Erythroblast (primary cell): Measurements from ENCODE around the gene RMRP.

Experiments
- GATA1 ChIP-seq: IDR thresholded peaks from 2 replicates; pipeline ENCODE4 v1.6.1; 2011; ENCODE audit warnings: low read depth, mild to moderate bottlenecking, control low read depth, low read length, moderate library complexity
- POLR2A ChIP-seq: IDR thresholded peaks from 2 replicates; pipeline ENCODE4 v1.6.1; 2011; ENCODE audit warnings: mild to moderate bottlenecking, low read length

DNA sequence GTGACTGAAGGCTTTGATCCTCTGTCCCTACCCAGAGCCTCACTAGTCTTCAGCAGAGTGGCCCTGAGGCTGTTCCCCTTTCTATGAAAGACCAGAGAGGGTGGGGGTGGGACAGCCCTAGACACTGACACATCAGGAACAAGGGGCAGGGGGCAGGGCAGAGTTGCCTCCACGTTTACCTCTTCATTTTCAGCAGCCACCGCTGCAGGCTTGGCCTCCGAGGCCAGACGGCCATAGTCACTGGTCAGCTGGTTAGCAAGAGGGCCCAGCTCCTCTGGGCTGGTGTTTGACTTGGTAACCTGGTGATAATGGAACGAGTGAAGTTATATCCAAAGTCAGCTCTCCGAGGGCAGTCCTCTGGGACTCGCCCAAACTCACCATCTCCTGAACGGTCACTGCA is 47.6 kb upstream of the RMRP start:
- TF ChIP-seq POLR2A (no peak), GATA1 (no peak)
